Prostate gland (tissue), 2 donors: ENCODE data around the gene AP3D1. TPM values are rescaled to one million over a fixed set of nuclear protein-coding genes. Genes with fewer than 3 reads are reported as not detected.

ENCODE experiments used
- DNase-seq: peaks from one replicate; pipeline ENCODE4 v3.0.0-alpha.2; 2019; ENCODE audit warnings: low spot score
- H3K27ac ChIP-seq, 2 donors: fragments of 200-600 bp; sonication (generic); 2 replicates each; pipeline ENCODE4 v1.5.1; 2017 to 2019
- H3K27me3 ChIP-seq: fragments of 200-600 bp; sonication (generic); replicated peaks from 2 replicates; pipeline ENCODE4 v1.5.1; 2019; ENCODE audit not compliant: insufficient read depth
- H3K36me3 ChIP-seq, 2 donors: fragments of 200-600 bp; sonication (generic); 1 replicate in 1 of 2; 2 replicates in 1 of 2; pipeline versions ENCODE4 v1.5.1 to v1.8.1; 2017 to 2019
- H3K4me1 ChIP-seq: fragments of 200-600 bp; sonication (generic); replicated peaks from 2 replicates; pipeline ENCODE4 v1.5.1; 2019
- H3K4me3 ChIP-seq, 2 donors: fragments of 200-600 bp; sonication (generic); 2 replicates each; pipeline ENCODE4 v1.5.1; 2017 to 2019
- H3K9me3 ChIP-seq: fragments of 200-600 bp; sonication (generic); 2 replicates; pipeline ENCODE4 v1.5.1; 2017
- CTCF ChIP-seq, 4 experiments: fragments of 200-600 bp in 2 of 4; fragments of 450-650 bp in 2 of 4; sonication (generic) in 2 of 4; IDR thresholded peaks; 1 replicate in 3 of 4; 2 replicates in 1 of 4; pipeline ENCODE4 v1.5.1; 2016 to 2019; ENCODE audit warnings: antibody characterized with exemption in 4 of 4, mild to moderate bottlenecking in 2 of 4, moderate library complexity in 2 of 4
- POLR2A ChIP-seq: fragments of 450-650 bp; IDR thresholded peaks from one replicate; pipeline ENCODE4 v1.6.1; 2016; ENCODE audit warnings: antibody characterized with exemption, mild to moderate bottlenecking
- POLR2AphosphoS5 ChIP-seq: sonication (generic); formaldehyde crosslinking; IDR thresholded peaks from one replicate; pipeline ENCODE4 v1.6.1; 2017; ENCODE audit warnings: antibody characterized with exemption
- WGBS: methylation state at CpG from one replicate; pipeline ENCODE4 v1.1.5; 2018; 5-methylcytosine and 5-hydroxymethylcytosine counted together
- intact Hi-C: fragments of 100-400 bp; cut with DNase I; formaldehyde crosslinking; loops from one replicate; pipeline ENCODE4 v1.14.2; 2022
- total RNA-seq, 2 donors: library from RNA; depleted of rRNA; stranded (reverse); fragments of >200 nt; gene quantifications; one replicate each; pipeline ENCODE4 v1.1.0, GENCODE V29; 2016

The AP3D1 gene
- total RNA-seq, 2 donors from 2014 or later = 115 to 178 TPM

GRCh38 chr19:2112516-2113320, 38.6 kb downstream of the AP3D1 start:
- no peaks in the 10 kb centered on the region for H3K4me1 ChIP-seq

DNA sequence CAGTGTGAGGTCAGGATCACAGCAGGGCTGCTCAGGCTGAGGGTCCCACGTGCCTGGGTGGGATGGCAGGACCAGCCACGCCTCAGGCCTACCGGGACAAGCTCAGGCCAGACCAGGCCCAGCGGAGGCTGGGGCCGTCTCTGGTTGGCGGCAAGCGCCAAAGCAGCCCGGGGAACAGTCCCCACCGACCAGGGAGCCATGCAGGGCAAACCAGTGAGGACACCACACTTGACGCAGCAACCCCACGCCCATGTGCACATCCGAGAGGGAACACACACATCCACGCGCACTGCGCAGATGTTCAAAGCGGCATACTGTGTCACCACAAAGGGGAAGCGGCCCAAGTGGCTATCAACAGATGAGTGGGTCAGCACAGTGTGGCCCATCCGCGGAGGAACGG, 39.5 kb downstream of the AP3D1 start:
- TF ChIP-seq POLR2A = no peak
- TF ChIP-seq CTCF (IDR thresholded peaks at IDR 0.05) = no peak
- no peak for TF ChIP-seq POLR2AphosphoS5
- 82% methylated on average over 15 of the region's 20 CpGs for whole genome bisulfite sequencing
- Histone ChIP-seq H3K4me1 (no peaks in the 10 kb centered on the region), H3K27ac (no peak overlapping the region), H3K9me3 (no peaks in the 10 kb centered on the region), H3K36me3 (peaks cover 36 to 86% of the 10 kb centered on the region in 2 donors), H3K27me3 (no peaks in the 10 kb centered on the region), H3K4me3 (no peak overlapping the region)
- no peak for DNase-seq
- intact Hi-C loops = no loop called here

More at GRCh38 chr19:2112516-2113320, 38.6 kb downstream of the AP3D1 start:
- no peak for TF ChIP-seq CTCF (IDR thresholded peaks at IDR 0.05)
- TF ChIP-seq POLR2A = no peak
- no peak for TF ChIP-seq POLR2AphosphoS5
- no peaks in the 10 kb centered on the region for H3K27me3 ChIP-seq
- H3K9me3 ChIP-seq = no peaks in the 10 kb centered on the region
- H3K36me3 ChIP-seq = peaks cover 44 to 89% of the 10 kb centered on the region in 2 donors
- WGBS = 84% methylated on average over 21 of the region's 23 CpGs
- intact Hi-C loops = no loop called here
- no peak overlapping the region for H3K27ac ChIP-seq
- DNase-seq = no peak
- H3K4me3 ChIP-seq = no peak overlapping the region

- 95% methylated on average over 22 of the region's 22 CpGs for WGBS
- no peaks in the 10 kb centered on the region for H3K9me3 ChIP-seq
- peaks cover 34 to 81% of the 10 kb centered on the region in 2 donors for H3K36me3 ChIP-seq
- no peaks in the 10 kb centered on the region for H3K27me3 ChIP-seq
- no peaks in the 10 kb centered on the region for H3K4me1 ChIP-seq
- no peak overlapping the region for H3K27ac ChIP-seq
- no peak overlapping the region for H3K4me3 ChIP-seq
- TF ChIP-seq POLR2AphosphoS5 (no peak), CTCF (IDR thresholded peaks at IDR 0.05) (no peak), POLR2A (no peak)
- intact Hi-C loops = no loop called here
- no peak for DNase-seq
These were observed 39.9 kb downstream of the AP3D1 start for GRCh38 chr19:2111425-2111824.

DNA sequence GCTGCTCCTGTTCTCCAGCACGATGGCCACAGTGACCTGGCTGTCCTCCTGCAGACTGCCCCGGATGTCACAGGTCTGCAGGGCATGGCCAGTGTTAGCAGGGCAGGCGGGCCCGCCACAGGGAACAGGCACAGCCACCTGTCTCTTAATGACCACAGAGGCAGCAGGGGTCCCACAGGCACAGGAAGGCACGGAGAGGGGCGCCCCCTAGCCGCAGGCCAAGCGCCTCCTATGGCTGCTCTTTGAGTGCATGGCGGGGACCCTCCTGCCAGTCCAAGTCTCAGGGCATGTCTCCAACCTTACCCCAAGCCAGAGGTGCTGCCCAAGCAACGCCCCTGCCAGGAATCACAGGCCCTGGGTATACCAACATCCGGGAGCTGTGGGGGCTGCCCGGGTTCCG, 40.5 kb downstream of the AP3D1 start:
- H3K9me3 ChIP-seq = no peaks in the 10 kb centered on the region
- no peak overlapping the region for H3K4me3 ChIP-seq
- H3K27me3 ChIP-seq = no peaks in the 10 kb centered on the region
- H3K4me1 ChIP-seq = no peaks in the 10 kb centered on the region
- intact Hi-C loops = no loop called here
- no peak overlapping the region for H3K27ac ChIP-seq
- peaks cover 39 to 78% of the 10 kb centered on the region in 2 donors for H3K36me3 ChIP-seq
- no peak for TF ChIP-seq POLR2AphosphoS5
- no peak for TF ChIP-seq POLR2A
- TF ChIP-seq CTCF (IDR thresholded peaks at IDR 0.05) = no peak
- no peak for DNase-seq
- WGBS = 95% methylated on average over 12 of the region's 13 CpGs
